IPS DF 4.7 (cell line): ENCODE results near the gene IZUMO4.

Experiments used
- DNase-seq: peaks from one replicate; pipeline ENCODE4 v3.0.0-alpha.2; 2013; ENCODE audit warnings: low spot score; ENCODE audit errors: extremely low read depth

IZUMO4 gene, protein sequence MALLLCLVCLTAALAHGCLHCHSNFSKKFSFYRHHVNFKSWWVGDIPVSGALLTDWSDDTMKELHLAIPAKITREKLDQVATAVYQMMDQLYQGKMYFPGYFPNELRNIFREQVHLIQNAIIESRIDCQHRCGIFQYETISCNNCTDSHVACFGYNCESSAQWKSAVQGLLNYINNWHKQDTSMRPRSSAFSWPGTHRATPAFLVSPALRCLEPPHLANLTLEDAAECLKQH

DNA sequence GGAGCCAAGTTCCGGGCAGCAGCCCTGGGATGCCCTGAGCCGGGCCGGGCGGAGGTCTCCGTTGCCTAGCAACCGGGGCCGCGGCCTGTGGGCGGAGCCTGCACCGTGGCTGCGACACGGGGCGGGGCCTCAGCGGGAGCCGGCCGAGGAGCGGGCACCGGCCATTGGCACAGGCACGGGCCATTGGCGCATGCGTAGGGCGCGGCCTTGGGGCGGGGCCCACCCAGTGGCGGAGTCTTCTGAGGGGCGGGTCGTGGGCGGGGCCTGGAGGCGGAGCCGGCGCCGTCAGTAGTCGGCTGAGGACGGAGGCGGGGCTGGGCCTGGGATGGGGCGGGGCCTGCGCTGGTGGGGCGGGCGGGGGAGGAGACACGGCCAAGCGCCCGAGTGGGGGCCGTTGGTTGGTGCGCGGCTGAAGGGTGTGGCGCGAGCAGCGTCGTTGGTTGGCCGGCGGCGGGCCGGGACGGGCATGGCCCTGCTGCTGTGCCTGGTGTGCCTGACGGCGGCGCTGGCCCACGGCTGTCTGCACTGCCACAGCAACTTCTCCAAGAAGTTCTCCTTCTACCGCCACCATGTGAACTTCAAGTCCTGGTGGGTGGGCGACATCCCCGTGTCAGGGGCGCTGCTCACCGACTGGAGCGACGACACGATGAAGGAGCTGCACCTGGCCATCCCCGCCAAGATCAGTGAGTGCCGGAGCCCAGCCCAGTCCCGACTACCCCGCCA lies at the start of gene IZUMO4:
IZUMO4 (plus strand) TSS at position 436 of the 723 bp plus-strand sequence; CDS start at position 467, 31 bp downstream.
- DNase-seq = peak; percentile 69

DNA sequence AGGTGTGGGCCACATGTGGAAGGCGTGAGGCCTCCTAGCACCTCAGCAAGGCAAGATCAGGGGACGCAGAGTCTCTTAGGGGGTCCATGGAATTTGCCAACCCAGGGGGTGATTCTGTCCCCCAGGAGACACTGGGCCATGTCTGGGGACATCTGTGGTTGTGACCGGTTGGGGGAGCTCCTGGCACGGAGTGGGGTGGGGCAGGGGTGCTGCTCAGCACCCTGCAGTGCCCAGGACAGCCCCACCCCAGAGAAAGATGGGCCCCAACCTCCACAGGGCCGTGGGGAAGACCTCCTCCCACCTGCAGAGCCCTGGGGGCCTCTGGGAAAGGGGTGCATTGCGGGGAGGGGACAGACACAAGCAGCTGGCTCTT lies 49.7 kb upstream of the IZUMO4 start:
- no peak for DNase-seq

DNA sequence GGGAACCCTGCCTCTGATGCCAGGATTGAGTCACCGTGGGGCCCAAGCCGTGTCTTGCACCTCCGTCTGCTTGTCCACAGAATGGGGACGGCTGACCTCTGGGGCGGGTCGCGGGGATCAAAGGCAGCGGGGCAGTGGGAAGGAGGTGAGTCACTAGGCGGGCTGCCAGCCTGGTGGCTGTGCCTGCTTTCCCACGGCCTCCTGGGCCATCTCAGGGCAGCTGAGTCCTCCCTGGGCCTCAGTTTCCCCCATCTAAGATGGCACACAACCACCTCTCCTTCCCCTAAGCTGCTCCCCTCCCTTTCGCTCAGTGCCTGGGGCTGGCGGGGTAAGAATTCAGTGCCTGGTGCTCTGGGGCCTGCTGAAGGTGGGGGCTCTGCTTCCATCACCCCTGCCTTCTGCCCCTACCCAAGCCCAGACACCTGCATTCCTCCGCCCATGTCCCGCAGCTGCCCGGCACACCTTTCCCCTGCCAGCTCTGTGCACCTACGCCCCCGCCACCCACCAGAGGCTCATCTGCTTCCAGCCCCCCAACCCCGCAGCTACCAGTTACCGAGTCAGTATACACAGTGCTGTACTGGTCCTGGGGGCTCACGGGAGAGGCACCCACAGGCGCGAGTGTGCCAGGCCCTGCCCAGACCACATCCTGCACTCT lies 49.1 kb upstream of the IZUMO4 start:
- DNase-seq = no peak

DNA sequence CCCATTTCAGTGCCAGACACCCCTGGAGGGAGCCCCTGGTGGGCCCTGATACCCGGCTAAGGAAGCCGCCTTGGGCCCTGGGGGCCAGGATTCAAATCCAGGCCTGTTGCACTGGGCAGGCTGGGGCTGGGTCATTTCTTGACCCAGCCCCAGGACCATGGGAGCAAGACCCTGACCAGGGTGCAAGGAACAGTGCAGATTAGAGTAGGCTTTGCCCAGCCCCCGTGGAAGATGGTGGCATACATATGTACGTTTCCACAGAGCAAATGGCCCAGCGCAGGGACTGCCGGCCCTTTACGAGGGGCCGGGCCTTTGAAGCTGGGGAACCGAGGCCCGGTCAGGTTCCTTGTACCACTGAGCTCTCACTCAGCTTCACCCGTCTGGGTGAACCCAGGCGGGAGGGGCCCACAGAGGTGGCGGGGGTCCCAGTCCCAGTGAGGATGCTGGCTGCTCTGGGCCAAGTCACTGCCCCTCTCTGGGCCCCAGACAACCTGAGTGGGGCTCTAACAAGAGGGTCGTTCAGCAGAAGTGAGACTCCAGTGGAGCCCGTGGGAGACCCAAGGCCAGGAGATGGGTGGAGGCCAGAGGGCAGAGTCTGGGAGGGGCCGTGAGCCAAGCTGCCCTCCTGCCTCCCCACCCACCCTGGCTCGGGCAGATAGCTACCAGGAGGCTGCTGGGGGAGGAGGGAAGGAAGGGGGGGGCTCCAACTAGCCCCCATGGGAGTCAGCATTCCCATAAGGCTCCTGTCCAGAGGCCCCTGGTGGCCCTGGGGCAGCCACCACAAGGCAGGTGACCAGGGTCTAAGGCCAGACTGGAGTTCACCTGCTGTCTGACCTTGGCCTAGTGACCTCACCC lies 48.4 kb upstream of the IZUMO4 start:
- no peak for DNase-seq

DNA sequence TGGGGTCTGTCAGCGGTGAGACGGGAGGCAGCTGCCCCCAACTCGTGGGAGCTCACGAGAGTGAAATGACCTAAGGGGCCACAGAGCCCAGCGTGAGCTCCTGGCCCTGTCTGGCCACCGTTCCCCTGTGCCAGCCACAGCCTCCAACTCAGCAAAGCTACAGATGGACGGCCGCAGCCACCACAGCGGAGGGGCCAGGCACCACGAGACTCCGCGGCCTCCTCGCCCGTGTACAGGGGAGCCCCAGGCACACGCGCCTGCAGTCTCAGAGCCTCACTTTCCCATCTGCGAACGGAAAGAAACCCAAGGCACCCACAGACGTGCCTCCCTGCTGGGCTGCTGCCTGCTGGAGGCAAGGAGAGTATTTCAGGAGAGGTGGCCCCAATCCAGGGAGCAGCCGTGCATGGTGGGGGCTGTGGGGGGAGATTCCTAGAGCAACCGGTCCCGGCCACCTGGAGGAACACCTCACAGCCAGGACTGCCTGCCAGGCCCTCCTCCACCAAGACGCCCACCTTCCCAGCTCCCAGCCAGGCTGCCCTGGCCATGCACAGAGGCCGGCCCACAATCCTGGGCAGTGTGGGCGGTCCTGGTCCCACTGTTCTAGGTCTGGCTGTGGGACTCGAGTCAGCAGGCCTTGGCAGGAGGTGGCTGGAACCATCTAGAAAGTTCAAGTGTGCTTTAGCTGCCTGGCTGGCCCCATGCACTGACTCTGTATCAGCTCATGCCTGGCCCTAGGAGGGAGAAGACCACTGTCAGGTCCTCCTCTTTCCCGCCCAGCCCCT lies 47.6 kb upstream of the IZUMO4 start:
- DNase-seq = no peak

DNA sequence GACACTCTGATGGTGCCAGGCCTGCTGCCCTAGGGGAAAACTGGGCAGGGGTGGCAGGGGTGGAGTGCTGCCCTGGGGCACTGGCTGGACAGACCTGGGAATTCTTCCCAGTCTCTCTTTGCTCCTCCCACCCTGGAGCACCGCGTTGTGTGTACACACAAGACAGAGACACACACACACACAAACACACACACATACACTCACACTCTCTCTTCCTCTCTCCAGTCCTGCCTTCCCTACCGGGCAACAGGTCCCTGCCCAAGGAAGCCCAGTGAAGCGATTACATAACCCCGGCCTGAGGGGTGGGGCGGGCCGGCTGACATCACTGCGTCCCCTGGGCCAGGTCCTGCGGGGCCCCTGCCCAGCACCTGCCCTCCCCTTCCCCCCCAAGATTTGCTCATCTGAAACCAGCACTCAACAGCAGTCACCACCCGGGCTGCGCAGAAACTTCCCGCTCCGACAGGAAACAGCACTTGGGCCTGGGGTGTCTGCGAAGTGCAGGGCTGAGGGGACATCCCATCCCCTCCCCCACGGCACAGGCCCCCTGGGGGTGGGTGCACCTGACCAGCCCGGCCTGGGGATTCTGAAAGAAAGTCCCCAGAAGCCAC lies 46.9 kb upstream of the IZUMO4 start:
- no peak for DNase-seq

DNA sequence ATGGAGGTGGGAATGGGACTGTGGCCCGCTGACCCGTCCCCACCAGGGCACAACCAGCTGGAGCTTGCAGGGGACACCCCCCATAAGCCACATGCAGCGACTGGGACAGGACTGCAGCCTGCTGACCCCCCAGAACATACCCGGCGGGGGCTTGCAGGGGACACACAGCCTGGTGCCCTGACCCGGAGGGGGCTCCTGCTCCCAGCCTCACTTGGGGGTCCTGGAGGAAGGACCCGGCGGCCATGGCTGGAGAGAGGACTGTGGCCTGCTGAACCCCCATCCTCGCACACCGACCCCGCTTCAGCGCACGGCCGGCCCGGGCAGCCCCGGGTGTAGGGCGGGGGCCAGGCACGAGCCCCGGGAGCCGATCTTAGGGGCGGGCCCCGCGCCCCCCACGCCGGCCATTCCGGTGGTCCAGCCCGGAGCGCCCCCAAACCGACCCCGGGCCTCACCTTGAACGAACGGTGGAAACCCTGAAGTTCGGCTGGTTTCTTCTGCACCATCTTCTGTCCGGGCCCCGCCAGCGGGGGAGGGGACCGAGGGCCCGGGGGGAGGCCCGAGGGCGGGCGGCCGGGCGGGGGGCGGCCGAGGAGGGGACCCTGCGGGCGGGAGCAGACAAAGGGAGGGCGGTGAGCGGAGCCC lies 46.2 kb upstream of the IZUMO4 start:
- DNase-seq = no peak

DNA sequence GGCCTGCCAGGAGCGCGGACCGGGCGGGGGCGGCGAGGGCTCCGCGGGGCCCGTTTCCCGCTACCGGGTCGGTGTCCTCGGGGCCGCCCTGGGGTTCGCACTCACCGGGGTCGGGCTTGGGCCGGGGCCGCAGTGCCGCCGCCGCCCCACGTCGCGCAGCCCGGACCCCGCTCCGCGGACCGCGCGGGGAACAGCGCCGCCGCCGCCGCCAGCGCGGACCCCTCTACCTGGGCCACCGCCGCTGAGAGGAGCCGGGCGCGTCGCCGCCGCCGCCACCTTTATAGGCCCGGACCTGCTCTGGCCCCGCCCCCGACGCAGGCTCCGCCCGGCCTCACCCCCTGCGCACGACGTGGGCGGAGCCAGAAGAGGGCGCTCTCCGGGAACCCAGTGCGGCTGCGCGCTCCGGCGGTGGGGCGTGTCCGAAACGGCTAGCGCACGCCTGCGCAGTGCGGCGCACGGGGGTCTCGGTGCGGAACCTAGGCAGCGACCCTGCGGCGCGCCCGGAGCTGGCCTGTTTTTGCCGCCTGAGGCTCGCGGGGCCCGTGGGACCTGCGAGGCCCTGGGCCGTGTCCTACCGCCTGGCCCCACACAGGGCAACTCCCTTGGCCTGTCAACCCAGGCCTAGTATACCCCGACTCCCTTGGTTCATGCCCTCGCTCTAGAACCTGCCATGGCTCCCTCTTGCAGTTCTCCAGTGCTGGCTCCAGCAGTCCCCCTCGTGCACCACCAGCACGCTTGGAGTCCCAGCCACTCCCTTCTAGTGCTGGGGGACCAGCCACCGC lies 45.5 kb upstream of the IZUMO4 start, which contains the start of gene MKNK2:
MKNK2 (minus strand) TSS at position 254 of the 782 bp plus-strand sequence. CDS start 393 bp downstream, outside the sequence.
- DNase-seq = no peak

DNA sequence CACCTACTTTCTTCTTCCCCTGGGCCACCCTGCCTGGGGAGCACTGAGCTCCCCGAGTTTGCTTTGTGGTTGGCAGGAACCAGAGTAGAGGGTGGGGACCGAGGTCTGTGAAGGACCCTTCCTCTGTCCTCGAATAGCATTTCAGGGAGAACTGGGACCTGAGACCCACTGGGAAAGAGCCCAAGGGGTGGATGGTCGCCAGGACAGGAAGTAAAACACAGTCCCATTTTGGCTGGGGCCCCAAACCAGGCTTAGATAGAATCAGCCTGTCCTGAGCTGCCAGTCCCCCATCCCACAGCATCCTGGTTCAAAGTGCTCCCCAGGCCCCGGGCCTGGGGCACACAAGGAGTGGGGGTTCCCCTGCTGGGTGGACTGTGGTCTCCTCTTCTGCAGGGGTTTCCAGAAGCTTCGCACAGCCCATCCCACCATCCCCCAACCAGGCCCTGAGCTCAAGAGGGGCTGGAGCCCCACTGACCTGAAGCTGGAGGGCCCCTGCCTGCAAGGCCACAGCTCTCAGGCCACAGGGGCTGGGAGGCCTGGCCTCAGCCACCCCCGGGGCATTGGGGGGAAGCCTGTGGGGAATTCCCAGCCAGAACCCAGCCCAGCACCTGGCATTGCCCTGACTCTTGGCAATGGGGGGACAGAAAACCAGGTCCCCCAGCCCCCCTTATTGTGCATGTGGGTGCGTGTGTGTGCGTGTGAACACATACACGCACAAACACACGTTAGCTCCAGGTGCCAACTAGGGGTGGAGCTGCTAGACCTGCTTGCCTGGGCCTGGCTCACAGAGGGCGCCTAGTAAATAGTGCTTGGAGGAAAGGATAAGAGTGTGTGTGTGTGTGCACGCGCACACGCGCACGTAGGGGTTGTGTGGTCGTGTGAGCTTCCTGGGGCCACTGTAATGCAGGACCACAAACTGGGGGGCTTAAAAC lies 44.7 kb upstream of the IZUMO4 start:
- no peak for DNase-seq

DNA sequence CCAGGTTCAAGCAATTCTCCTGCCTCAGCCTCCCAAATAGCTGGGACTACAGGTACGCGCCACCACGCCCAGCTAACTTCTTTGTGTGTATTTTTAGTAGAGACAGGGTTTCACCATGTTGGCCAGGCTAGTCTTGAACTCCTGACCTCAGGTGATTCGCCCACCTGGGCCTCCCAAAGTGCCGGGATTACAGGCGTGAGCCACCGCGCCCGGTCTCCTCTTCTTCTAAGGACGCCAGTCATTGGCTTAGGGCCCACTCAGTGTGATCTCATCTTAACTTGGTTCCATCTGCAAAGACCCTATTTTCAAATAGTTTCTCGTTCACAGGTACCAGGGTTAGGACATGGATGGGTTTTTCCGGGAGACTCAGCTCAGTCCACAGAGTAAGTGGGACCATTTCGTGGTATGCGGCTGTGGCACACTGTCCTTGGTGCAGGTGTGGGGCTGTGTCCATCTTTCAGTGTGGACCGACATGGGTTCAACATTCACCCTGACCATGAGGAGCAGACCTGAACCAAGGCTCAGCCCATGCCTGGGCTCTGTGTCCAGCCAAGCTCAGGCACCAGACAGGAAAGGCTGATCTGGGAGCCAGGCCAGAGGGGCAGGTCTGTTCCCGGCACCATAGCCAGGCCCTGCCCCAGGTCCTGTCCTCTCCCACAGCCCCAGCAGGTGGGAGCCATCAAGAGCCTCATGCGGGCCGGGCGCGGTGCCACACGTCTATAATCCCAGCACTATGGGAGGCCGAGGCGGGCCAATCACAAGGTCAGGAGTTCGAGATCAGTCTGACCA lies 42.9 kb upstream of the IZUMO4 start:
- DNase-seq = no peak

DNA sequence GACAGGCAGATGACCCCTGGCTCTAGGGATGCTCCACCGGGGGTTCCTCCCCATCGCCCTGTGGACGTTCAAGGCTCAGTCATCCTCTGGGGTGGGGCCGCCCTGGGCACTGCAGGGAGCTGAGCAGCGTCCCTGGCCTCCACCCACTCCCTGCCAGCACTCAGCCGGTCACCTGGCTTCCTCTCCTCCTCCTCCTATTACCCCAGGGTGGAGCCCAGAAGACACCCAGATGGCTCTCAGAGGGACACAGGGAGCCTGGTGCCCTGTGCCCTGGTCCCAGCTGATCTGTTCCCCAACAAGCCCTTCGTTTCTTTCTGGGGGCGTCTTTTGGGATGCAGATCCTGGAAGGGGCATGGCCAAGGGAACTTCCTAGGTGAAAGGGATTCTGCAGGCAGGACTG lies 42.0 kb upstream of the IZUMO4 start:
- no peak for DNase-seq

DNA sequence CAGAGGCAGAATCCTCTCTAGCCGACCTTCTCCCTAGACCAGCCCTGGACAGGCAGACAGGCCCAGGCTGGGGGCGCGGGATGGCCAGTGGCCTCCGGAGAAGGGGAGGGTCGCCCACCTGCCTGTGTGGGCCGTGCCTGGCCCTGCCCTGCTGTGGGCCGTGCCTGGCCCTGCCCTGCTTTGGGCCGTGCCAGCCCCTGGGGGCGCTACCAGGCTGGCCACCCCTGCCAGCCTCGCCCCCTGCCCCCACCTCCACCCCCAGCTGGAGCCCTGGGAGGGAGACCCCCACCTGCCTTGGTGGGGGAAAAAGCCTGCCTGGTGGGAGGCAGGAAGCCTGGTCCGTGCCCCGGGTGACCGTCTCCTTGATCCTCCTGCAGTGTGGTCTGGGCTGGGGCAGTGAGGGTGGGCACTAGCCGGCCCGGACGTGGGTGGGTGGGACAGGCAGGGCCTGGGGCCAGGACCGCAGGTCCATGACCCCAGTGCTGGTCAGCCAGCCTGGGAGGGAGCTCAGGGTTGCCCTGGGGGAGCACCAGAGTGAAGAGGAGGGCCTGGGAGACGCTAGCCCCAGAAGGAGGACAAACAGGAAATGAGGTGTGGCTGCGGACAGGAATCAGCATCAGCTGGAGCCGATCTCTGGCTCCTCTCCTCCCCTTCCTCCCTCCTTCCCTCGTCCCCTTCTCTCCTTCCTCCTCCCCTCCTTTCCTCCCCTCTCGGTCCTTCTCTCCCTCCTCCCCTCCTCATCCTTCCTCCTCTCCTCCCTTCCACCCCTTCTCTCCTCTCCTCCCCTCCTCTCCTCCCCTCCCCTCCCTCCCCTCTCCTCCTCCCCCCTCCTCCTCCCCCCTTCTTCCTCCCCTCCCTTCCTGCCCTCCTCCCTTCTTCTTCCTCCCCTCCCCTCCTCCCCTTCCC lies 40.5 kb upstream of the IZUMO4 start:
- no peak for DNase-seq

DNA sequence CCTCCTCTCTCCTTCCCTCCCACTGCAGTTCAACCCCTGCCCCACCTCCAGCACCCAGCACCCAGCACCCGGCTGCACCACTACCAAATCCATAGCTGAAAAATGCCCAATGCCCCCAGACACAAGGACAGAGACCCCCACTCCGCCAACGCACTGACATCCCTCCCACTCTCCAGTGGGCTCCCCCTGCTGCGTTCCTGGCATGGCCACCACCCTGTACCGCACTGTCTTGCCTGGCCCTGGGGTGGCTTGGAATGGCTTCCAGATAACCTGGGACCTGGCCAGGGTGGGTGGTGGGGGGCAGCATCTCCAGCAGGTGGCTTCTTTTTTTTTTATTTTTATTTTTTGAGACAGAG lies 39.9 kb upstream of the IZUMO4 start:
- no peak for DNase-seq

DNA sequence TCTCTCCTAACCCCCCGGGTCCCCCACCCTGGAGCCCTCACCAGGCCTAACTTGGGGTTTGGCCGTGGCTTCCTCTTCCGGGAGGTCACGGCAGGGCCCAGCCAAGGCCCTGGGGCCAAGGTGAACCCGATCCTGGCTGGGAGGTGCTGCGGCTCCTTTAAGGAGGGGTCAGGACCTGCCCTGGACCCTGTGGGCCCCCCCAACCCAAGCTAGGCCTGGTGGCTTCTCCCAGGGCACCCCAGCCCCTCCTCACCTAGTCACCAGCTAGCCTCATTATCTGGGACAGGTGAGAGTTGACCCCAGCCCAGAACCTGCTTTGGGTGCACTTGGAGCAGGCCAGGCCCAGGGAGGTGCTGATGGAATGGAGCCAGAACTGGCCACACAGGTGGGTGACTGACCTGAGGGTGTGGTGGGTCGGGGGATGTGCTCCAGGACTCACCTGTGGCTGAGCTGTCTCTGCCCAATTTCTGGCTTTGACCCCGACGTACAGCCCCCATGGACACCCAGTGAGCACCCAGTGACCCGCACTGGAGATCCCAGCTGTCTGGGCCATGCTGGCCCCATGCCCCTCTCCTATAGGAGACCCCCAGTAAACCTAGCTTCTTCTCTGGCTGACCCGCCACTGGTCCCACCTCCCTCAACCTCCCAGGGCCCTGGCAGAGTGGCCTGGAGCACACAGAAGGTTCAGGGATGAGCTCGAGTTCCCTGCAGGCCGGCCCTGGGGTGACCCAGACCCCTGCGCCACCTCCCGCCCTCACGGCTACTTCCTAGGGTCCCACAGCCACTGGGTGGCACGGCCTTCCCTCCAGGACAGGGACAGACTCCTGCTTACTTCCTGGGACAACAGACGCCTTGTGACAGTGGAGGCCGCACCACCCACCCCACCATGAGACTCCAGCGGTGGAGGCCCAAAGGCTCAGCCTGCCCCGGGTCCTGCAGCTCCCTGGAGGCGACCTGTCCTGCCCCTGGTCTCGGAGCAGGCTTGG lies 38.9 kb upstream of the IZUMO4 start:
- no peak for DNase-seq
